ENCODE results near the gene DLGAP1. TPM values are rescaled to one million over a fixed set of nuclear protein-coding genes. Genes with fewer than 3 reads are reported as not detected.
A peak's percentile ranks its signal among the peaks of the same experiment; 100 is the strongest.
"Not testable (repeated sequence)": the region's sequence is repeated elsewhere in the genome, so short reads cannot be mapped to it uniquely, and the experiment has no call there.

DLGAP1 gene
- total RNA-seq, 1 experiment from 2014 or later: 10.1 TPM

DNA sequence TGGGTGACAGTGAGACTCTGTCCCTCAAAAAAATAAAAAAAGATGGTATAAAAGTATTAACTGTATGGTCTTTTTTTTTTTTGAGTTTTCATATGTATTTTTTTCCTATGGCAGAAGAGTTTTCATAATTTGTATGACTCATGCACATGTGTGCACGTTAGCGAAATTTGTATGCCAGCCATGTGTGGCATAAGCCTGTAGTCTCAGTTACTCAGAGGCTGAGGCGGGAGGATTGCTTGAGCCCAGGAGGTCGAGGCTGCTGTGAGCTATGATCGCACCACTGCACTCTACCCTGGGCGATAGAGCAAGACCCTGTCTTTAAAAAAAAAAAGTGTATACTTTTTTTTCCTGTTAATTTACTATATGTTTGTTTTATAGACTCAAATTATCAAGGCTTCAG is 844.3 kb downstream of the DLGAP1 start:
- no peak overlapping the region for H3K4me3 ChIP-seq (ENCODE audit: insufficient read depth, low read depth, low read length)
- no peak for DNase-seq
- 0 out of 2 replicates have a peak, but pooled peaks cover 1% of the 10 kb centered on the region for H3K36me3 ChIP-seq (replicated peaks; ENCODE audit: control insufficient read depth, insufficient read depth, low read length)
- H3K27me3 ChIP-seq (ENCODE audit: control insufficient read depth, insufficient read depth, low read length): no peaks in the 10 kb centered on the region

DNA sequence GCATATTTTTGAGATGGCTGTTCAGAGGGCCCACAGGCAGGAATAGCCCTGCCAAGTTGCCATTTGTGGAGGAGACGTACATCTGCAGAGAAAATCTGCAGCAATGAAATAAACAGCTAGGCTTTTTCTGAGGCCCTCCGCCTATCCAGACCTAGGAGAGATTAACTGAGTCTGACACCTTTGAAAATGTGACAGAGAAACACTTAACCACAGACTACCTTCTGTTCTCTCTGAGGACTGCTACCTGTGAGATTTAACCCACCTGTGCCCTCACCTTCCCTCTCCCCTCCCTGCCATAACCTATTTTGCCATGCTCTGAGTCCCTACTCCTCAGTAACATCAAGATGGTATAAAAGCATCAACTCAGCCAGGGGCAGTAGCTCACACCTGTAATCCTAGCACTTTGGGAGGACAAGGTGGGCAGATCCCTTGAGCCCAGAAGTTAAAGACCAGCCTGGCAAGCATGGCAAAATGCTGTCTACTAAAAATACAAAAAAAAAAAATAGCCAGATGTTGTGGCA is 844.9 kb downstream of the DLGAP1 start:
- 0 out of 2 replicates have a peak, but pooled peaks cover 1% of the 10 kb centered on the region for H3K36me3 ChIP-seq (replicated peaks; ENCODE audit: control insufficient read depth, insufficient read depth, low read length)
- H3K4me3 ChIP-seq (ENCODE audit: insufficient read depth, low read depth, low read length): no peak overlapping the region
- no peaks in the 10 kb centered on the region for H3K27me3 ChIP-seq (ENCODE audit: control insufficient read depth, insufficient read depth, low read length)
- no peak for DNase-seq

DNA sequence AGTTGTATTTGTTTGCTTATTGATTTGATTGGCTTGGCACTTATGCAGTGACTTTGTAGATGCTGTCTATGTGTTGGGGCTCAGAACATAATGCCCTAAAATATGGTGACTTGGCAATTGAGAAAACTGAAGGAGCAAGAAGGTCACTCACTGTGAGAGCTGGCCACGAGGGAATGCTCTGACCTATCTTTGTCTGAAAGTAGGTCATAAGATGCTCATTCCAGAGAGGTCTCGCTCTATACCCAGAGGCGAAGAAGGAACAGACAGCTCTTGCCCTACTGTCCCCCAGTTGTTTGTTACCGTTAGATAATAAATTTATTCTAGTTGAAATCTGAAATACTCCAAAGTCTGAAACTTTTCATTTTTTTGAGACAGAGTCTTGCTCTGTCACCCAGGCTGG is 846.6 kb downstream of the DLGAP1 start:
- Histone ChIP-seq H3K4me3 (ENCODE audit: insufficient read depth, low read depth, low read length) (no peak overlapping the region), H3K27me3 (ENCODE audit: control insufficient read depth, insufficient read depth, low read length) (no peaks in the 10 kb centered on the region), H3K36me3 (replicated peaks; ENCODE audit: control insufficient read depth, insufficient read depth, low read length) (0 out of 2 replicates have a peak, but pooled peaks cover 1% of the 10 kb centered on the region)
- no peak for DNase-seq

DNA sequence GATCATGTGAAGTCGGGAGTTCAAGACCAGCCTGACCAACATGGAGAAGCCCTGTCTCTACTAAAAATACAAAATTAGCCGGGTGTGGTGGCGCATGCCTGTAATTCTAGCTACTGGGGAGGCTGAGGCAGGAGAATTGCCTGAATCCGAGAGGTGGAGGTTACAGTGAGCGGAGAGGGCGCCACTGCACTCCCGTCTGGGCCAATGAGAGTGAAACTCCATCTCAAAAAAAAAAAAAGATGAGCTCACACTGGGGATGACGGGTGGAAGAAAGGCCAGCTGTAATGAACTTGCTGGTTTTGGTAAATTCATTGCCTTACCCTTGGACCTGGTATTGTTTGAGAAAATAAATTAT is 847.0 kb downstream of the DLGAP1 start:
- H3K36me3 ChIP-seq (replicated peaks; ENCODE audit: control insufficient read depth, insufficient read depth, low read length); H3K4me3 ChIP-seq (ENCODE audit: insufficient read depth, low read depth, low read length); DNase-seq; H3K27me3 ChIP-seq (ENCODE audit: control insufficient read depth, insufficient read depth, low read length): not testable (repeated sequence)

DNA sequence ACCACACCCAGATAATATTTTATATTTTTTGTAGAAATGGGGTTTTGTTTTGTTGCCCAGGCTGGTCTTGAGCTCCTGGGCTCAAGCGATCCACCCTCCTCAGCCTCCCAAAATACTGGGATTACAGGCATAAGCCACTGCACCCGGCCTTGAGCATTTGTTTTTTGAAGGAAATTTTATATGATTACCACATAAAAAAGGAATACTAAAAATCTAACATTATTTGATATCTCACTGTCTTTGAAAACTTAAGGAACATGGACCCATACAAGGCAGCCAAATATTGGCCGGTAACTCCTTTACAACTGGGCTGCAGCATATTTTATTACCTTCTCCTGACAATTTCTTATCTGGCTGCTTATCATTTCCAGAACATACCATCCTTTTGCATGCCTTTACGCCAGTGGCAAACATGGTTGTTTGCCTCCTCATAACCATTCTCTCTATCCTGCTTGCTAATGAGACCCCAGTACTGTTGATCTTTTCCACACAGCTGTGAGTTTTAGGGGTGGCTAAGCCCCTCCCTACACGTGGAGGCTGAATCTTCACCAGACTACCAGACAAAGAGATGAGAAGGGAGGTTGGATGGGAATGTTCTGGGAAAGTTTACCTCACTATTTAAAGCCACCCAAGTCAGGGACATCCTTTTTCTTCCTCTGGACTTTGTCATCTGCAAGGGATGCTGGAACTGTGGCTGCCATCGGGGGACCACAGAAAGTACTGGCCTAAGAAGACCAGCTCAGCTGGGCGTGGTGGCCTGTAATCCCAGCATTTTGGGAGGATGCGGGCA is 847.6 kb downstream of the DLGAP1 start:
- Histone ChIP-seq H3K36me3 (replicated peaks; ENCODE audit: control insufficient read depth, insufficient read depth, low read length) (0 out of 2 replicates have a peak, but pooled peaks cover 1% of the 10 kb centered on the region), H3K27me3 (ENCODE audit: control insufficient read depth, insufficient read depth, low read length) (no peaks in the 10 kb centered on the region), H3K4me3 (ENCODE audit: insufficient read depth, low read depth, low read length) (no peak overlapping the region)
- DNase-seq: no peak

DNA sequence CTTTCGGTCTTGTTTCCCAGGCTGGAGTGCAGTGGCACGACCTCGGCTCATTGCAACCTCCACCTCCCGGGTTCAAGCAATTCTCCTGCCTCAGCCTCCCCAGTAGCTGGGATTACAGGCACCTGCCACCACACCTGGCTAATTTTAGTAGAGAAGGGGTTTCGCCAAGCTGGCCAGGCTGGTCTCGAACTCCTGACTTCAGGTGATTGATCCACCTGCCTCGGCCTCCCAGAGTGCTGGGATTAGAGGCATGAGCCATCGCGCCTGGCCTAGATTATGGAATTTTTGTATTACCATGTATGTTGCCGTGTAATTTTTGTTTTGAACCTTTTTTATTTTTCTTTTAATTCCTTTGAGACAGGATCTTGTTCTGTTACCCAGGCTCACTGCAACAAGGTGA is 848.2 kb downstream of the DLGAP1 start:
- H3K27me3 ChIP-seq (ENCODE audit: control insufficient read depth, insufficient read depth, low read length); H3K36me3 ChIP-seq (replicated peaks; ENCODE audit: control insufficient read depth, insufficient read depth, low read length); H3K4me3 ChIP-seq (ENCODE audit: insufficient read depth, low read depth, low read length); DNase-seq: not testable (repeated sequence)

DNA sequence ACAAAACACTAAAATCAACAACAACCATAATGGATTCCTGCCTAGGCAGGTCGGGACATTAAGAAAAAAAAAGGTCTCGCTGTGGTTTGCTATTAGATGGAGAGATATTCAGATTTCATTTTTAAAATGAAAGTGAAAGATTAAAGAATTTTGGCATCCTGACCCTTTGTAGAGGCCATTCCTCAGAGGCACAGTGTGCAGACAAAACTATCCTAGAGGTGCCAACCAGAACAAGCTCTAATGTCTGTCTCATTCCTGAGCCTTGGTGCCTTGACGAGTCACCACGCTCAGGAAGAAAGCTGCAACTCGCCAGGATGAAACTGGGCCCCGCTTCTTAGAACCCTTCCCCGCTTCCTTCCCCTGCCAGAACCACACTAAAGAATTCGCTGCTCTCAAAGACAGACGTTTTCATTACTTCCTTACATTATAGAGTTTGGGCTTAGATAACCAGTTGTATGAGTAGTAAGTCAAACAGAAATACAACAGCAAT is 849.1 kb downstream of the DLGAP1 start:
- 0 out of 2 replicates have a peak, but pooled peaks cover 1% of the 10 kb centered on the region for H3K36me3 ChIP-seq (replicated peaks; ENCODE audit: control insufficient read depth, insufficient read depth, low read length)
- no peaks in the 10 kb centered on the region for H3K27me3 ChIP-seq (ENCODE audit: control insufficient read depth, insufficient read depth, low read length)
- H3K4me3 ChIP-seq (ENCODE audit: insufficient read depth, low read depth, low read length): peak overlapping the region; percentile 54
- no peak for DNase-seq

DNA sequence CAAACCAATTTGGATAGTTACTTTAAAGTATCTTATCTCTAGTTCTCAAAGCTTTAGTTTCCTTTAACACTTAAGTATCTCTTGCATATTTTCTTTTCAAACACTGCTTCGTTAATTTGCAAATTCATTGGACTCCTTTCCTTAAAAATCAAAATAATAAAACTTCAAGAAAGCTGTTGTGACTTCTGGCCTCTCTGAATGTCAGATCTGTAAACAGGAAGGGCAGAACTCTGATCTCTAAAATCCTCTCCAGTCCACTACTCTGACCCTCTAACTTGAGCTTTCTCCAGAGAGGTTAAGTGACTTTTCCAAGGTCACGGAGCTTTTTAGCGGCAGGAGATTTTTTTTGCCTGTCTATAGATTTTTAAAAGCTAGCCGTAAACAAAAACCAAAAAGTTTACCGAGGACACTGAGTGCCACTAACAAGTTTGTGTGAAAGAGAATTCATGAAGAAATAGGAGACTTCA is 849.6 kb downstream of the DLGAP1 start:
- Histone ChIP-seq H3K36me3 (replicated peaks; ENCODE audit: control insufficient read depth, insufficient read depth, low read length) (0 out of 2 replicates have a peak, but pooled peaks cover 1% of the 10 kb centered on the region), H3K27me3 (ENCODE audit: control insufficient read depth, insufficient read depth, low read length) (no peaks in the 10 kb centered on the region), H3K4me3 (ENCODE audit: insufficient read depth, low read depth, low read length) (peak overlapping the region; percentile 54)
- DNase-seq: no peak

DNA sequence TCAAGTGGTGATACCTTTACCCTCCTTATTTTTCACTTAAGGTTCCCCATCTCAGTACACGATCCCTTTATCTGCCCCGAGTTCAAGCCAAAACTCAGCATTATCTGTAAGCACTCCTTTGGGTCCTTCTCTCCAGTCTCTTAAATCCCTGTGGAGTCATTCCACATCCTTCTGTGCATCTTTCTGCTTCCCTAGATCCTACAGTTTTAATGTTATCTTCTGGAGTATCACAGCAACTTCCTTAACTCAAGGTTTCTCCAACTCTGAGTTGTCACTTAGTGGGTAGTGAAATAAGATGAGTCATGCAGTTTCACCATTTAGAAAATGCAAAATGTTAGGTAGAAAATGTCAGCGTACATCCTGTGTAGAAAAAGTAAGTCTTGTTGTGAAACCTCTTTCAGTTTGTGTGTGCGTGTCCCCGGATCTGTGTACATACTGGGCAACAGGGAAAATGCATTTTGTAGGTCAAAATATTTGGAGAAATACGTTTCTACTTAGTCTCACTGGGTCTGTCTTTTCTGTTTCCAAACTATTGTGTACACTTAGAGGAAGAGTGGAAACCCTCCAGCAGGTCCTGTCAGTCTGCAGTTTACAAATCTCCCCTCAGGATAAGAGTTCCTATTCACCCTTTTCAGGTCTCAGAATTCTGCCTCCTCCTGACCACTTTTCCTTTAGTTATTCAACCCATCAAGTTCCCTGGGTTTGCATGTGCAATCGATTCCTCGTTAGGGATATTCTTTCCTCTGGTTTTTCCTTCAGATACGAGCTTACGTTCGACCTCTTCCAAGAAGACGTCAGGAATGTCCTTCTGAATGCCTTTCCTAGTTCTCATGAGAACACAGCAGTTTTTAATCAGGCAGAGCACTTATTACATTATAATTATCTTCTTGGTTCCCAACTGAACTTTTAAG is 850.4 kb downstream of the DLGAP1 start:
- H3K27me3 ChIP-seq (ENCODE audit: control insufficient read depth, insufficient read depth, low read length): no peaks in the 10 kb centered on the region
- DNase-seq: no peak
- peak overlapping the region; percentile 54 for H3K4me3 ChIP-seq (ENCODE audit: insufficient read depth, low read depth, low read length)
- H3K36me3 ChIP-seq (replicated peaks; ENCODE audit: control insufficient read depth, insufficient read depth, low read length): 0 out of 2 replicates have a peak, but pooled peaks cover 1% of the 10 kb centered on the region

DNA sequence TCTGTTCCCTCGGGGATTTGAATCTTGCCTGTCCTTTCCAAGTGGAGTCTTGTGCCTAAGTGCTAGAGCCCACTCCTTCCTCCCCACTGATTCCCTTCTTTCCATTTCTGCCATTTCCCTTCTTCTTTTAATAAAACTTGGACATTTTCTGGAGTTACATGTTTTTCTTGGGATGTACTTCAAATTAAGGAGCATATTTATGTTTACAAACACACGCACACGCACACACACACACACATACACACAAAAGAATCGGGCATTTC is 850.9 kb downstream of the DLGAP1 start:
- DNase-seq: no peak
- Histone ChIP-seq H3K36me3 (replicated peaks; ENCODE audit: control insufficient read depth, insufficient read depth, low read length) (0 out of 2 replicates have a peak, but pooled peaks cover 1% of the 10 kb centered on the region), H3K27me3 (ENCODE audit: control insufficient read depth, insufficient read depth, low read length) (no peaks in the 10 kb centered on the region), H3K4me3 (ENCODE audit: insufficient read depth, low read depth, low read length) (peak overlapping the region; percentile 54)

DNA sequence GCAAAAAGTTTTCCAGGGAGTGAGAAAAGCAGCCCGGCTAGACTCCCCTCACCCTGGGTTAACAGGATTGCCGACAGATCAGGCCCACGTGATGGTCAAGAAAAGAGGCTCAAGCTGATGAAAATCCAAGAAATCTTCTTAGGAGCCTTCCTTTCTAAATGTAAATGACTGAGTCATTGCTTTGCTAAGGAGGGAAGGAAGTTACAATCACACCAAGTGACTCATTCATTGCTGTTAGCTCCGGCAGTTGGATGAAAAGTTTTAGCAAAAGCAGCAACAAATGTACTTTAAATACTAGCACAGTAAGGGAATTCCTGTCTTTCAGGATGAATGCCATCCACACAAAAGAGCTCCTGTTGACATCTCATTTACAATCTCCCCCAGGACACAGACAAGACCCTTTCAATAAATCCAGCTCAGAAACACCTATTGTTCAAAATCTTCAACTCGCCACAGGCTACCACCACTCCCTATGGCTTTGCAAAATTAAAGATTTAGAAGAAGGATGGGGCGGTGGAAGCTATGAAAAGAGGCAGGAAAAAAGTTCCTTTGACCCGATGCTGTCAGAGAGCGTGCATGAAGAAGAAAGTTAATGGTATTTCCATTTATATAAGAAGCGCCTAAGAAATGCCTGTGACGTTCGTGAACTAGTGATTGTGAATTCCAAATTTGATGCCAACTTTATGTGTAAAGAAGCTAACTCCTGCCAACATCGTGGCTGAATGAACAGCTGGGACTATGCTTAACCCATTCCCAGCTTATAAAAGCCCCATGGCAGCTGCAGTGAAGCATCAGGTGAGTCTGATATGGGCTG is 851.5 kb downstream of the DLGAP1 start:
- DNase-seq: peak; percentile 53

DNA sequence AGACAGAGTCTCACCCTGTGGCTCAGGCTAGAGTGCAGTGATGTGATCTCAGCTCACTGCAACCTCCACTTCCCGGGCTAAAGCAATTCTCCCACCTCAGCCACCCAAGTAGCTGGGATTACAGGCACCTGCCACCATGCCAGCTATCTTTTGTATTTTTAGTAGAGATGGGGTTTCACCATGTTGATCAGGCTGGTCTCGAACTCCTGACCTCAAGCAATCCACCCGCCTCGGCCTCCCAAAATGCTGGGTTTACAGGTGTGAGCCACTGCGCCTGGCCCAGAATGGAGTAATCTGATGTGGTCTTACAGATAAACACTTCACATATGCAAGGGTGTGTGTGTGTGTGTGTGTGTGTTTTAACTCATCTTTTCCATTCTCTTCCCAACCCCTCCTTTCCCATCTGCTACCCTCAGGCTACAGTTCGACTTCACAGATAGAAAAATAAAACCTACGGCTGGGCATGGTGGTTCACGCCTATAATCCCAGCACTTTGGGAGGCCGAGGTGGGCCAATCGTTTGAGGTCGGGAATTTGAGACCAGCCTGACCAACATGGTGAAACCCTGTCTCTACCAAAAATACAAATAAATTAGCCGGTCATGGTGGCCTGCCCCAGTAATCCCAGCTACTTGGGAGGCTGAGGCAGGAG is 853.9 kb downstream of the DLGAP1 start:
- H3K4me3 ChIP-seq (ENCODE audit: insufficient read depth, low read depth, low read length); DNase-seq; H3K36me3 ChIP-seq (replicated peaks; ENCODE audit: control insufficient read depth, insufficient read depth, low read length); H3K27me3 ChIP-seq (ENCODE audit: control insufficient read depth, insufficient read depth, low read length): not testable (repeated sequence)

More for the DNA sequence above, 851.5 kb downstream of the DLGAP1 start:
- 0 out of 2 replicates have a peak, but pooled peaks cover 1% of the 10 kb centered on the region for H3K36me3 ChIP-seq (replicated peaks; ENCODE audit: control insufficient read depth, insufficient read depth, low read length)
- peak overlapping the region; percentile 54 for H3K4me3 ChIP-seq (ENCODE audit: insufficient read depth, low read depth, low read length)
- no peaks in the 10 kb centered on the region for H3K27me3 ChIP-seq (ENCODE audit: control insufficient read depth, insufficient read depth, low read length)

DNA sequence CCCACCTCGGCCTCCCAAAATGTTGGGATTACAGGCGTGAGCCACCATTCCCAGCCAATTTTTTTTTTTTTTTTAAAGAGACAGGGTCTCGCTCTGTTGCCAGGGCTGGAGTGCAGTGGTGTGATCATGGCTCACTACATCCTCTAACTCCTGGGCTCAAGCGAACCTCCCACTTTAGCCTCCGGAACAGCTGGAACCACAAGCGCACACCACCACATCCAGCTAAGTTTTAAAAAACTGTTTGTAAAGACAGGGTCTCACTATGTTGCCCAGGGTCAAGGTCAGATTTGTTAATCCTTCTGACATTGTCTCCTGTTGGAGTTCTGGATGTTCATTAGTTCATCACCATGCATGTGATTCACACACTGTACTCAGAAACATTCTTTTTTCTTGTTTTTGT is 855.2 kb downstream of the DLGAP1 start:
- H3K4me3 ChIP-seq (ENCODE audit: insufficient read depth, low read depth, low read length): no peak overlapping the region
- H3K27me3 ChIP-seq (ENCODE audit: control insufficient read depth, insufficient read depth, low read length): no peaks in the 10 kb centered on the region
- no peaks in the 10 kb centered on the region for H3K36me3 ChIP-seq (replicated peaks; ENCODE audit: control insufficient read depth, insufficient read depth, low read length)
- DNase-seq: no peak

Data from H7 (cell line).